ENCODE results near the gene NETO2.

- TF ChIP-seq CTCF (tag by site-specific recombination; IDR thresholded peaks at IDR 0.05) (no peak), ZNF416 (tag by site-specific recombination; IDR thresholded peaks at IDR 0.05) (no peak), SALL2 (tag by site-specific recombination; IDR thresholded peaks at IDR 0.05; ENCODE audit: borderline replicate concordance) (no peak), REST (tag by site-specific recombination; IDR thresholded peaks at IDR 0.05) (no peak), ZNF280D (tag by site-specific recombination; IDR thresholded peaks at IDR 0.05) (no peak), MYNN (tag by site-specific recombination; IDR thresholded peaks at IDR 0.05; ENCODE audit: borderline replicate concordance) (no peak), ZNF660 (tag by site-specific recombination; IDR thresholded peaks at IDR 0.05) (no peak), HOXA7 (CRISPR knock-in tag; IDR thresholded peaks at IDR 0.05; ENCODE audit: borderline replicate concordance) (no peak), BCL11A (tag by site-specific recombination; IDR thresholded peaks at IDR 0.05; ENCODE audit: low read depth) (no peak), ZNF830 (tag by site-specific recombination; IDR thresholded peaks at IDR 0.05; ENCODE audit: low read depth) (no peak), ZNF302 (tag by site-specific recombination; IDR thresholded peaks at IDR 0.05; ENCODE audit: low read depth) (no peak), ZNF140 (tag by site-specific recombination; IDR thresholded peaks at IDR 0.05) (no peak), OSR2 (tag by site-specific recombination; IDR thresholded peaks at IDR 0.05) (no peak), GLIS1 (tag by site-specific recombination; IDR thresholded peaks at IDR 0.05) (no peak)
These were observed 98.3 kb downstream of the NETO2 start for GRCh38 chr16:47045459-47045858.
